Glomerular endothelial cell (primary cell): ENCODE data around the gene ADAM15. TPM values are rescaled to one million over a fixed set of nuclear protein-coding genes. Genes with fewer than 3 reads are reported as not detected.

Experiments
- DNase-seq: peaks from one replicate; pipeline ENCODE4 v3.0.0-alpha.2; 2011; ENCODE audit warnings: low read depth, low spot score; ENCODE audit errors: extremely low read depth
- total RNA-seq: library from RNA; depleted of rRNA; stranded (reverse); fragments of >200 nt; gene quantifications from 2 replicates; pipeline ENCODE4 v1.2.3, GENCODE V29; 2015

ADAM15 gene
- total RNA-seq, 1 donor from 2014 or later = 405 TPM

GRCh38 chr1:155049651-155050559 is 1.2 kb upstream of the ADAM15 start:
- DNase-seq = no peak

GRCh38 chr1:155051342-155051776 is 243 bp downstream of the ADAM15 start:
- DNase-seq = no peak

GRCh38 chr1:155051777-155052398 is 772 bp downstream of the ADAM15 start:
- no peak for DNase-seq

- DNase-seq = no peak
These were observed 1.6 kb downstream of the ADAM15 start for GRCh38 chr1:155052439-155053395.

- DNase-seq = no peak
These were observed 2.5 kb downstream of the ADAM15 start for GRCh38 chr1:155053531-155054105.

GRCh38 chr1:155057104-155057503 is 6.0 kb downstream of the ADAM15 start:
- DNase-seq = no peak

- no peak for DNase-seq
These were observed 6.7 kb downstream of the ADAM15 start for GRCh38 chr1:155057788-155058211.

- DNase-seq = no peak
These were observed 9.6 kb downstream of the ADAM15 start for GRCh38 chr1:155060736-155061135.

- no peak for DNase-seq
These were observed 10.4 kb downstream of the ADAM15 start for GRCh38 chr1:155061381-155062150.

GRCh38 chr1:155062151-155062686 is 11.1 kb downstream of the ADAM15 start:
- DNase-seq = no peak

- no peak for DNase-seq
These were observed 11.7 kb downstream of the ADAM15 start for GRCh38 chr1:155062702-155063411.

GRCh38 chr1:155063550-155064110 is 12.5 kb downstream of the ADAM15 start, which contains the start of gene EFNA4:
TSS of gene EFNA4 (plus strand) at chr1:155063740. CDS start at chr1:155063824, 84 bp downstream.
- DNase-seq = no peak

GRCh38 chr1:155064111-155064831 is 13.2 kb downstream of the ADAM15 start:
- no peak for DNase-seq

- no peak for DNase-seq
These were observed 13.8 kb downstream of the ADAM15 start for GRCh38 chr1:155064832-155065429.

GRCh38 chr1:155066777-155067176 is 15.7 kb downstream of the ADAM15 start:
- no peak for DNase-seq

GRCh38 chr1:155068599-155068998 is 17.5 kb downstream of the ADAM15 start:
- DNase-seq = no peak

GRCh38 chr1:155069551-155070157 is 18.5 kb downstream of the ADAM15 start:
- DNase-seq = no peak
